Karpas-422 (cell line): ENCODE data around the gene HMGXB3. TPM values are rescaled to one million over a fixed set of nuclear protein-coding genes. Genes with fewer than 3 reads are reported as not detected.

Experiments used
- DNase-seq: peaks from one replicate; pipeline ENCODE4 v3.0.0-alpha.2; 2015
- H2AFZ ChIP-seq: fragments of 200-600 bp; sonication (generic); 2 replicates; pipeline ENCODE4 v1.6.1; 2014; ENCODE audit warnings: antibody characterized with exemption, low read length, mixed read lengths
- H3K27ac ChIP-seq: fragments of 200-600 bp; sonication (generic); 2 replicates; pipeline ENCODE4 v1.5.1; 2014; ENCODE audit warnings: mild to moderate bottlenecking, low read length, moderate library complexity
- H3K27me3 ChIP-seq: fragments of 200-600 bp; sonication (generic); 2 replicates; pipeline ENCODE4 v1.6.1; 2014; ENCODE audit warnings: low read length, mixed read lengths
- H3K36me3 ChIP-seq: fragments of 200-600 bp; sonication (generic); 2 replicates; pipeline ENCODE4 v1.6.1; 2014; ENCODE audit warnings: low read length, mixed read lengths; ENCODE audit not compliant: insufficient read depth
- H3K4me1 ChIP-seq: fragments of 200-600 bp; sonication (generic); 2 replicates; pipeline ENCODE4 v1.6.1; 2014; ENCODE audit warnings: mild to moderate bottlenecking, low read length, mixed read lengths
- H3K4me2 ChIP-seq: fragments of 200-600 bp; sonication (generic); 2 replicates; pipeline ENCODE4 v1.6.1; 2014; ENCODE audit warnings: low read length, low read depth, mild to moderate bottlenecking; ENCODE audit not compliant: poor library complexity, severe bottlenecking
- H3K4me3 ChIP-seq: fragments of 200-600 bp; sonication (generic); 2 replicates; pipeline ENCODE4 v1.5.1; 2014; ENCODE audit warnings: mild to moderate bottlenecking, antibody characterized with exemption, low read length, mixed read lengths
- H3K79me2 ChIP-seq: fragments of 200-600 bp; sonication (generic); 2 replicates; pipeline ENCODE4 v1.6.1; 2014; ENCODE audit warnings: mild to moderate bottlenecking, low read length, mixed read lengths
- H3K9ac ChIP-seq: fragments of 200-600 bp; sonication (generic); 2 replicates; pipeline ENCODE4 v1.6.0; 2014; ENCODE audit warnings: low read length
- H3K9me2 ChIP-seq: fragments of 200-600 bp; sonication (generic), shearing (Covaris generic); replicated peaks from 2 replicates; pipeline ENCODE4 v1.6.0; 2014; ENCODE audit warnings: mild to moderate bottlenecking, low read length, moderate library complexity; ENCODE audit not compliant: insufficient read depth
- H3K9me3 ChIP-seq: fragments of 300-700, 200-600 bp; sonication (generic); 2 replicates; pipeline ENCODE4 v1.6.1; 2014; ENCODE audit warnings: low read length, mixed read lengths
- H4K20me1 ChIP-seq: fragments of 200-600 bp; sonication (generic); 2 replicates; pipeline ENCODE4 v1.6.1; 2014; ENCODE audit warnings: mild to moderate bottlenecking, antibody characterized with exemption, low read length, low read depth; ENCODE audit not compliant: insufficient read depth
- total RNA-seq: library from RNA; depleted of rRNA; stranded (reverse); fragments of >200 nt; shearing (Covaris generic); gene quantifications from 2 replicates; pipeline ENCODE4 v1.2.3, GENCODE V29; 2014; ENCODE audit warnings: low replicate concordance

HMGXB3 gene
- total RNA-seq, 1 experiment from 2014 or later = 25.0 TPM

- Histone ChIP-seq H3K36me3 (peaks cover 61% of the 10 kb centered on the region), H3K9ac (no peak overlapping the region), H3K4me3 (no peak overlapping the region), H3K9me3 (no peaks in the 10 kb centered on the region), H3K4me1 (peaks cover 8% of the 10 kb centered on the region), H3K27me3 (no peaks in the 10 kb centered on the region), H3K4me2 (no peak overlapping the region), H3K27ac (no peak overlapping the region), H2AFZ (no peak overlapping the region), H3K79me2 (peaks cover 89% of the 10 kb centered on the region), H4K20me1 (peaks cover 19% of the 10 kb centered on the region), H3K9me2 (no peaks in the 10 kb centered on the region)
- DNase-seq = no peak
Observed at GRCh38 chr5:150007050-150007449, 6.5 kb downstream of the HMGXB3 start.

- peaks cover 88% of the 10 kb centered on the region for H3K79me2 ChIP-seq
- no peak for DNase-seq
- peaks cover 85% of the 10 kb centered on the region for H3K36me3 ChIP-seq
- no peak overlapping the region for H3K4me2 ChIP-seq
- 0 out of 2 replicates have a peak, but pooled peaks cover 4% of the 10 kb centered on the region for H4K20me1 ChIP-seq
- no peaks in the 10 kb centered on the region for H3K27me3 ChIP-seq
- H3K4me3 ChIP-seq = no peak overlapping the region
- no peak overlapping the region for H3K27ac ChIP-seq
- H3K9me3 ChIP-seq = no peaks in the 10 kb centered on the region; the same call in 1 of the 2 replicates
- no peak overlapping the region for H2AFZ ChIP-seq
- H3K9me2 ChIP-seq = no peaks in the 10 kb centered on the region
- H3K4me1 ChIP-seq = no peaks in the 10 kb centered on the region
- no peak overlapping the region for H3K9ac ChIP-seq
Observed at GRCh38 chr5:150009671-150010387, 9.3 kb downstream of the HMGXB3 start.

- H3K9me2 ChIP-seq = no peaks in the 10 kb centered on the region
- no peak overlapping the region for H3K4me3 ChIP-seq
- DNase-seq = no peak
- peaks cover 95% of the 10 kb centered on the region for H3K36me3 ChIP-seq
- H3K9ac ChIP-seq = no peak overlapping the region
- no peaks in the 10 kb centered on the region for H3K4me1 ChIP-seq
- peaks cover 6% of the 10 kb centered on the region; the same call in 1 of the 2 replicates for H3K9me3 ChIP-seq
- no peak overlapping the region for H2AFZ ChIP-seq
- H3K4me2 ChIP-seq = no peak overlapping the region
- no peak overlapping the region for H3K27ac ChIP-seq
- no peaks in the 10 kb centered on the region for H4K20me1 ChIP-seq
- no peaks in the 10 kb centered on the region for H3K27me3 ChIP-seq
- H3K79me2 ChIP-seq = peaks cover 81% of the 10 kb centered on the region
Observed at GRCh38 chr5:150013931-150014330, 13.4 kb downstream of the HMGXB3 start.

- Histone ChIP-seq H3K27me3 (no peaks in the 10 kb centered on the region), H3K79me2 (peaks cover 76% of the 10 kb centered on the region), H3K9me2 (no peaks in the 10 kb centered on the region), H3K4me2 (no peak overlapping the region), H3K4me1 (no peaks in the 10 kb centered on the region), H2AFZ (no peak overlapping the region), H3K9me3 (peaks cover 6% of the 10 kb centered on the region; the same call in 1 of the 2 replicates), H3K36me3 (peaks cover 95% of the 10 kb centered on the region), H3K27ac (no peak overlapping the region), H3K4me3 (no peak overlapping the region), H4K20me1 (no peaks in the 10 kb centered on the region), H3K9ac (no peak overlapping the region)
- DNase-seq = no peak
Observed at GRCh38 chr5:150014456-150014855, 13.9 kb downstream of the HMGXB3 start.

GRCh38 chr5:150015415-150015814 is 14.9 kb downstream of the HMGXB3 start:
- H3K9ac ChIP-seq = no peak overlapping the region
- no peak overlapping the region for H3K4me3 ChIP-seq
- no peaks in the 10 kb centered on the region for H3K4me1 ChIP-seq
- no peak overlapping the region for H3K27ac ChIP-seq
- H3K4me2 ChIP-seq = no peak overlapping the region
- no peaks in the 10 kb centered on the region for H3K27me3 ChIP-seq
- H3K9me2 ChIP-seq = no peaks in the 10 kb centered on the region
- no peaks in the 10 kb centered on the region for H4K20me1 ChIP-seq
- H2AFZ ChIP-seq = no peak overlapping the region
- H3K79me2 ChIP-seq = peaks cover 72% of the 10 kb centered on the region
- DNase-seq = no peak
- H3K36me3 ChIP-seq = peaks cover 95% of the 10 kb centered on the region
- peaks cover 6% of the 10 kb centered on the region; the same call in 1 of the 2 replicates for H3K9me3 ChIP-seq

- H3K36me3 ChIP-seq = peaks cover 92% of the 10 kb centered on the region
- no peaks in the 10 kb centered on the region for H3K27me3 ChIP-seq
- no peak overlapping the region for H3K27ac ChIP-seq
- DNase-seq = no peak
- H3K79me2 ChIP-seq = peaks cover 65% of the 10 kb centered on the region
- no peaks in the 10 kb centered on the region for H3K4me1 ChIP-seq
- H3K4me3 ChIP-seq = no peak overlapping the region
- H3K9me2 ChIP-seq = no peaks in the 10 kb centered on the region
- H3K4me2 ChIP-seq = no peak overlapping the region
- no peak overlapping the region for H3K9ac ChIP-seq
- H3K9me3 ChIP-seq = peaks cover 6% of the 10 kb centered on the region; the same call in 1 of the 2 replicates
- H2AFZ ChIP-seq = no peak overlapping the region
- no peaks in the 10 kb centered on the region for H4K20me1 ChIP-seq
Observed at GRCh38 chr5:150016537-150016936, 16.0 kb downstream of the HMGXB3 start.

- H3K4me3 ChIP-seq = no peak overlapping the region
- H3K4me1 ChIP-seq = no peaks in the 10 kb centered on the region
- H3K79me2 ChIP-seq = peaks cover 60% of the 10 kb centered on the region
- no peak overlapping the region for H2AFZ ChIP-seq
- H3K27me3 ChIP-seq = no peaks in the 10 kb centered on the region
- no peak overlapping the region for H3K9ac ChIP-seq
- H3K27ac ChIP-seq = no peak overlapping the region
- DNase-seq = no peak
- H4K20me1 ChIP-seq = no peaks in the 10 kb centered on the region
- H3K9me2 ChIP-seq = no peaks in the 10 kb centered on the region
- peaks cover 87% of the 10 kb centered on the region for H3K36me3 ChIP-seq
- H3K4me2 ChIP-seq = no peak overlapping the region
- H3K9me3 ChIP-seq = peaks cover 6% of the 10 kb centered on the region; the same call in 1 of the 2 replicates
Observed at GRCh38 chr5:150017226-150018005, 16.9 kb downstream of the HMGXB3 start.

GRCh38 chr5:150020249-150020648 is 19.7 kb downstream of the HMGXB3 start:
- Histone ChIP-seq H3K9me2 (no peaks in the 10 kb centered on the region), H3K79me2 (peaks cover 33% of the 10 kb centered on the region), H3K36me3 (peaks cover 78% of the 10 kb centered on the region), H3K9ac (no peak overlapping the region), H3K9me3 (peaks cover 6% of the 10 kb centered on the region; the same call in 1 of the 2 replicates), H4K20me1 (no peaks in the 10 kb centered on the region), H2AFZ (no peak overlapping the region), H3K27me3 (no peaks in the 10 kb centered on the region), H3K27ac (no peak overlapping the region), H3K4me2 (no peak overlapping the region), H3K4me3 (no peak overlapping the region), H3K4me1 (no peaks in the 10 kb centered on the region)
- DNase-seq = no peak
